K562 (cell line): ENCODE measurements around the gene FZD4. TPM values are rescaled to one million over a fixed set of nuclear protein-coding genes. Genes with fewer than 3 reads are reported as not detected.

Experiments
- E2F4 ChIP-seq: sonication (generic); formaldehyde crosslinking; IDR thresholded peaks from 2 replicates; pipeline ENCODE4 v1.8.0; 2022; ENCODE audit warnings: mild to moderate bottlenecking, low read depth, missing genetic modification reagents
- EWSR1 ChIP-seq: fragments of 450-650 bp; IDR thresholded peaks from 2 replicates; pipeline ENCODE4 v1.6.1; 2018; ENCODE audit warnings: borderline replicate concordance, mild to moderate bottlenecking, low read depth, moderate library complexity; ENCODE audit not compliant: partially characterized antibody
- HDGF ChIP-seq: fragments of 450-650 bp; IDR thresholded peaks from 2 replicates; pipeline ENCODE4 v1.6.1; 2016
- KLF16 ChIP-seq: IDR thresholded peaks from 2 replicates; pipeline ENCODE4 v1.6.1; 2016; ENCODE audit warnings: antibody characterized with exemption
- MNT ChIP-seq, 2 experiments: fragments of 450-650 bp; conservative IDR thresholded peaks; 2 replicates each; pipeline ENCODE4 v1.6.1; 2017; ENCODE audit warnings: mild to moderate bottlenecking in 2 of 2, moderate library complexity in 2 of 2
- NR4A1 ChIP-seq, 2 experiments: fragments of 250-450 bp in 1 of 2; fragments of 450-650 bp in 1 of 2; sonication (Bioruptor Pico) in 1 of 2; IDR thresholded peaks; 2 replicates each; pipeline versions ENCODE4 v1.4.0 to v1.6.1; 2016 to 2020; ENCODE audit warnings: mild to moderate bottlenecking in 2 of 2, missing compliant biosample characterization in 1 of 2, missing genetic modification characterization in 1 of 2, moderate library complexity in 1 of 2
- REST ChIP-seq, 2 experiments: fragments of 450-650 bp; formaldehyde crosslinking in 1 of 2; IDR thresholded peaks; 2 replicates each; pipeline versions ENCODE4 v1.4.0 to v1.6.1; 2014 to 2020; ENCODE audit warnings: mild to moderate bottlenecking in 2 of 2, borderline replicate concordance in 1 of 2, low read depth in 1 of 2
- SMC3 ChIP-seq: conservative IDR thresholded peaks from 2 replicates; pipeline ENCODE4 v1.6.1; 2011; ENCODE audit warnings: low read depth, low read length, improper control_type of control experiment; ENCODE audit not compliant: insufficient read depth
- YBX1 ChIP-seq: fragments of 450-650 bp; IDR thresholded peaks from 2 replicates; pipeline ENCODE4 v1.7.1; 2016; ENCODE audit warnings: mild to moderate bottlenecking
- ZBTB2 ChIP-seq: fragments of 450-650 bp; IDR thresholded peaks from 2 replicates; pipeline ENCODE4 v1.6.1; 2016; ENCODE audit warnings: antibody characterized with exemption
- ZNF232 ChIP-seq: sonication (generic); formaldehyde crosslinking; IDR thresholded peaks from 2 replicates; pipeline ENCODE4 v1.8.0; 2022; ENCODE audit warnings: mild to moderate bottlenecking, missing genetic modification reagents
- ZNF445 ChIP-seq: fragments of 250-450 bp; sonication (Bioruptor Pico); IDR thresholded peaks from 2 replicates; pipeline ENCODE4 v1.4.0; 2020; ENCODE audit warnings: low read depth, mild to moderate bottlenecking, moderate library complexity
- polyA plus RNA-seq, 8 experiments: library from polyadenylated mRNA; depleted of rRNA in 4 of 8; stranded (reverse) in 5 of 8; unstranded in 3 of 8; fragments of >200 nt; fragmentation: Nextera tagmentation in 2 of 8; fragmentation: Illumina TruSeq in 1 of 8; extraction: Ambion mirVana in 2 of 8; extraction: Trizol in 1 of 8; gene quantifications; 2 replicates each; pipeline versions ENCODE4 v1.2.1 to v1.2.3, GENCODE V29; 2011 to 2014; ENCODE audit warnings: inconsistent platforms in 1 of 8, missing spikeins in 1 of 8
- total RNA-seq, 7 experiments: library from RNA; depleted of rRNA in 6 of 7; stranded (reverse); fragments of >200 nt in 6 of 7; fragmentation: Illumina TruSeq in 2 of 7; extraction: Trizol in 2 of 7; gene quantifications; 2 replicates each; pipeline versions ENCODE4 v1.2.1 to v1.2.3, GENCODE V29; 2011 to 2021; ENCODE audit warnings: low replicate concordance in 1 of 7
- TF ChIP-seq, protein P1 (sequence below), 2 experiments: fragments of 450-650 bp in 1 of 2; sonication (generic) in 1 of 2; formaldehyde crosslinking in 1 of 2; IDR thresholded peaks in 1 of 2; conservative IDR thresholded peaks in 1 of 2; 2 replicates each; pipeline versions ENCODE4 v1.6.1 to v1.8.1; 2016 to 2023; ENCODE audit warnings: mild to moderate bottlenecking in 2 of 2, moderate library complexity in 2 of 2, inconsistent platforms in 1 of 2, missing genetic modification reagents in 1 of 2

The FZD4 gene
- total and polyA plus RNA-seq, 9 of the 15 experiments (the other 6 are each of a cell fraction or from before 2014, with no cell fraction given) = 1.2 to 7.9 (median 5.8) TPM

- peak; percentile 68; the same call in 1 of the 2 replicates for TF ChIP-seq REST (IDR thresholded peaks at IDR 0.05; ENCODE audit: borderline replicate concordance)
- TF ChIP-seq REST (CRISPR knock-in tag; IDR thresholded peaks at IDR 0.05; ENCODE audit: low read depth) = no peak
- TF ChIP-seq EWSR1 = no peak
- TF ChIP-seq ZBTB2 = no peak
- TF ChIP-seq SMC3 = peak; percentile 81
- no peak for TF ChIP-seq MNT (conservative IDR thresholded peaks at IDR 0.05)
- TF ChIP-seq E2F4 (CRISPR knock-in tag) = no peak
- TF ChIP-seq HDGF = no peak
- no peak for TF ChIP-seq ZNF445 (CRISPR knock-in tag)
- TF ChIP-seq NR4A1 (CRISPR knock-in tag; IDR thresholded peaks at IDR 0.05) = no peak
- no peak for TF ChIP-seq NR4A1 (tag; IDR thresholded peaks at IDR 0.05)
- no peak for TF ChIP-seq YBX1
- TF ChIP-seq ZNF232 (CRISPR knock-in tag) = no peak
- TF ChIP-seq, protein P1, sequence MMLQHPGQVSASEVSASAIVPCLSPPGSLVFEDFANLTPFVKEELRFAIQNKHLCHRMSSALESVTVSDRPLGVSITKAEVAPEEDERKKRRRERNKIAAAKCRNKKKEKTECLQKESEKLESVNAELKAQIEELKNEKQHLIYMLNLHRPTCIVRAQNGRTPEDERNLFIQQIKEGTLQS (IDR thresholded peaks at IDR 0.05) = no peak
- TF ChIP-seq, protein P1 (CRISPR knock-in tag; conservative IDR thresholded peaks at IDR 0.05) = no peak
- no peak for TF ChIP-seq KLF16
Measured at GRCh38 chr11:86919557-86920210, 35.5 kb downstream of the FZD4 start (continued).
